Astrocyte (in vitro differentiated cells and primary cell): ENCODE data around the gene PCDHAC2.

Source experiments
- EZH2 ChIP-seq: IDR thresholded peaks from 2 replicates; pipeline ENCODE4 v1.6.1; 2012; ENCODE audit warnings: mild to moderate bottlenecking, low read length, inconsistent platforms; ENCODE audit not compliant: insufficient read depth
- TF ChIP-seq, protein P1 (sequence below): IDR thresholded peaks from 2 replicates; pipeline ENCODE4 v1.5.1; 2011; ENCODE audit warnings: low read depth, mild to moderate bottlenecking, inconsistent platforms, low read length, moderate library complexity; ENCODE audit not compliant: insufficient read depth

DNA sequence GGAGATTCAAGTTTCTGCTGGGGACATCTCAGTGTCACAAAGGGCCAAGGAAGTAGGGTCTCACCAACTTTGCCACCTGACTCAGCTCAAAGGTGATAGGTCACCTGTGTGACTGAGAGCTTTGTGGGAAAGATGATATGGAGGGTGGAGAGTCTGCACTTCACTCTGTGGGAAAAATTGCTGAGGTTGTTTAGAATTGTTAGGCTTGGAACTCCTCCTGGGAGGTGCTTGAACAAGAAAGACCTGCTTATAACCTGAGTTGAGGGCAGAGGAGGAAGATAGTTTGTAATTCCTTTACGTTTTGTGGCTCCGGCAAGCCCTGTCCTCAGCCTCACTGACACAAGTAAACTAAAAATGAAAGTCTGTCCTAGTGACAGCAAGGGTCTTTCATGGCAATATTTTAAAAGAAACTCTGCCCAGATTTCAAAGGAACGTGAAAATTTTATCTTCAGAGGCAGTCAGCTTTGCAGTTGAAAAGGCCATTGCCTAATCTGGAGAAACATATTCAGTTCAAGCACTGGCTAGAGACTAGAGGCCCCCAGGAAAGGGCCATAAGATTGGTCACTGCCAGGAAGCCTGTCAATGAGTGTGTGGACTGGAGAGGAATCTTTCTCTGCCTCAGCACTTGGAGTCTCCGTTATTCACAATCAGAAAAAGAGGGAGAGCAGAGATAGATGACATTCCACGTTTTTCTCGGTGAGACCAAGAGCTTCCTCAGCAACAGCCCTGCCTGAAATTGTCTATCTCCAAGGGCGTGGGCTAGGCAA, 23.2 kb downstream of the PCDHAC2 start:
- TF ChIP-seq, protein P1, sequence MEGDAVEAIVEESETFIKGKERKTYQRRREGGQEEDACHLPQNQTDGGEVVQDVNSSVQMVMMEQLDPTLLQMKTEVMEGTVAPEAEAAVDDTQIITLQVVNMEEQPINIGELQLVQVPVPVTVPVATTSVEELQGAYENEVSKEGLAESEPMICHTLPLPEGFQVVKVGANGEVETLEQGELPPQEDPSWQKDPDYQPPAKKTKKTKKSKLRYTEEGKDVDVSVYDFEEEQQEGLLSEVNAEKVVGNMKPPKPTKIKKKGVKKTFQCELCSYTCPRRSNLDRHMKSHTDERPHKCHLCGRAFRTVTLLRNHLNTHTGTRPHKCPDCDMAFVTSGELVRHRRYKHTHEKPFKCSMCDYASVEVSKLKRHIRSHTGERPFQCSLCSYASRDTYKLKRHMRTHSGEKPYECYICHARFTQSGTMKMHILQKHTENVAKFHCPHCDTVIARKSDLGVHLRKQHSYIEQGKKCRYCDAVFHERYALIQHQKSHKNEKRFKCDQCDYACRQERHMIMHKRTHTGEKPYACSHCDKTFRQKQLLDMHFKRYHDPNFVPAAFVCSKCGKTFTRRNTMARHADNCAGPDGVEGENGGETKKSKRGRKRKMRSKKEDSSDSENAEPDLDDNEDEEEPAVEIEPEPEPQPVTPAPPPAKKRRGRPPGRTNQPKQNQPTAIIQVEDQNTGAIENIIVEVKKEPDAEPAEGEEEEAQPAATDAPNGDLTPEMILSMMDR, result no peak
- no peak for TF ChIP-seq EZH2
